GM23338 (cell line): ENCODE results near the gene CIITA.
"Not testable (repeated sequence)": the region's sequence is repeated elsewhere in the genome, so short reads cannot be mapped to it uniquely, and the experiment has no call there.

ENCODE experiments used
- CREB1 ChIP-seq: fragments of 250-450 bp; sonication (Bioruptor Pico); IDR thresholded peaks from 2 replicates; pipeline ENCODE4 v1.5.0; 2020; ENCODE audit warnings: low read depth, mild to moderate bottlenecking, moderate library complexity
- EZH2 ChIP-seq: fragments of 200-600 bp; sonication (generic); IDR thresholded peaks from one replicate; pipeline ENCODE4 v1.8.0; 2017; ENCODE audit warnings: antibody characterized with exemption, mild to moderate bottlenecking, low read depth; ENCODE audit not compliant: unreplicated experiment
- EZH2phosphoT487 ChIP-seq: fragments of 200-600 bp; sonication (generic); IDR thresholded peaks from one replicate; pipeline ENCODE4 v1.8.1; 2018; ENCODE audit warnings: antibody characterized with exemption; ENCODE audit not compliant: unreplicated experiment
- JUNB ChIP-seq: IDR thresholded peaks from one replicate; pipeline ENCODE4 v1.6.1; 2016; ENCODE audit warnings: antibody characterized with exemption; ENCODE audit not compliant: unreplicated experiment
- NANOG ChIP-seq: IDR thresholded peaks from 2 replicates; pipeline ENCODE4 v1.6.1; 2016; ENCODE audit warnings: antibody characterized with exemption, borderline replicate concordance
- POLR2AphosphoS5 ChIP-seq: IDR thresholded peaks from 2 replicates; pipeline ENCODE4 v1.6.1; 2016; ENCODE audit warnings: antibody characterized with exemption, low read depth
- STAT1 ChIP-seq: IDR thresholded peaks from one replicate; pipeline ENCODE4 v1.6.1; 2016; ENCODE audit warnings: antibody characterized with exemption; ENCODE audit not compliant: unreplicated experiment
- TF ChIP-seq, protein P1 (sequence below), 2 experiments: fragments of 200-600 bp in 1 of 2; sonication (generic) in 1 of 2; conservative IDR thresholded peaks; 2 replicates each; pipeline versions ENCODE4 v1.5.1 to v1.6.1; 2016 to 2017; ENCODE audit warnings: antibody characterized with exemption in 2 of 2, low read depth in 2 of 2, mild to moderate bottlenecking in 2 of 2, moderate library complexity in 1 of 2
- TF ChIP-seq, protein P2 (sequence below): IDR thresholded peaks from one replicate; pipeline ENCODE4 v1.6.1; 2018; ENCODE audit warnings: antibody characterized with exemption; ENCODE audit not compliant: unreplicated experiment
- TF ChIP-seq, protein P3 (sequence below): IDR thresholded peaks from 2 replicates; pipeline ENCODE4 v1.6.1; 2016; ENCODE audit warnings: antibody characterized with exemption

DNA sequence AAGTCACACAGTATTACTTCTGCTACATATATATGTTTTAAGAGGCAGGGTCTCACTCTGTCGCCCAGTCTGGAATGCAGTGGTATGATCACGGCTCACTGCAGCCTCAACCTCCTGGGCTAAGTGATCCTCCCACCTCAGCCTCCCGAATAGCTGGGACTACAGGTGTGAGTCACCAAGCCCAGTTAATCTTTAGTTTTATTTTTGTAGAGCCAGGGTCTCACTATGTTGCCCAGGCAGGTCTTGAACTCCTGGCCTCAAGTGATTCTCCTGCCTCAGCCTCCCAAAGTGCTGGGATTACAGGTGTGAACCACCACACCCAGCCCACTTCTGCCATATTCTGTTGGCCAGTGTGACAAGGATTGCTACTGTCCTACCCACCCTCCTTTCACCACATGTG is 48.3 kb downstream of the CIITA start:
- TF ChIP-seq, protein P1, sequence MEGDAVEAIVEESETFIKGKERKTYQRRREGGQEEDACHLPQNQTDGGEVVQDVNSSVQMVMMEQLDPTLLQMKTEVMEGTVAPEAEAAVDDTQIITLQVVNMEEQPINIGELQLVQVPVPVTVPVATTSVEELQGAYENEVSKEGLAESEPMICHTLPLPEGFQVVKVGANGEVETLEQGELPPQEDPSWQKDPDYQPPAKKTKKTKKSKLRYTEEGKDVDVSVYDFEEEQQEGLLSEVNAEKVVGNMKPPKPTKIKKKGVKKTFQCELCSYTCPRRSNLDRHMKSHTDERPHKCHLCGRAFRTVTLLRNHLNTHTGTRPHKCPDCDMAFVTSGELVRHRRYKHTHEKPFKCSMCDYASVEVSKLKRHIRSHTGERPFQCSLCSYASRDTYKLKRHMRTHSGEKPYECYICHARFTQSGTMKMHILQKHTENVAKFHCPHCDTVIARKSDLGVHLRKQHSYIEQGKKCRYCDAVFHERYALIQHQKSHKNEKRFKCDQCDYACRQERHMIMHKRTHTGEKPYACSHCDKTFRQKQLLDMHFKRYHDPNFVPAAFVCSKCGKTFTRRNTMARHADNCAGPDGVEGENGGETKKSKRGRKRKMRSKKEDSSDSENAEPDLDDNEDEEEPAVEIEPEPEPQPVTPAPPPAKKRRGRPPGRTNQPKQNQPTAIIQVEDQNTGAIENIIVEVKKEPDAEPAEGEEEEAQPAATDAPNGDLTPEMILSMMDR (conservative IDR thresholded peaks at IDR 0.05; ENCODE audit: low read depth in 2 of 2): not testable (repeated sequence)
- not testable (repeated sequence) for TF ChIP-seq POLR2AphosphoS5; EZH2; JUNB; CREB1 (CRISPR knock-in tag); EZH2phosphoT487; STAT1; NANOG
- TF ChIP-seq, protein P2, sequence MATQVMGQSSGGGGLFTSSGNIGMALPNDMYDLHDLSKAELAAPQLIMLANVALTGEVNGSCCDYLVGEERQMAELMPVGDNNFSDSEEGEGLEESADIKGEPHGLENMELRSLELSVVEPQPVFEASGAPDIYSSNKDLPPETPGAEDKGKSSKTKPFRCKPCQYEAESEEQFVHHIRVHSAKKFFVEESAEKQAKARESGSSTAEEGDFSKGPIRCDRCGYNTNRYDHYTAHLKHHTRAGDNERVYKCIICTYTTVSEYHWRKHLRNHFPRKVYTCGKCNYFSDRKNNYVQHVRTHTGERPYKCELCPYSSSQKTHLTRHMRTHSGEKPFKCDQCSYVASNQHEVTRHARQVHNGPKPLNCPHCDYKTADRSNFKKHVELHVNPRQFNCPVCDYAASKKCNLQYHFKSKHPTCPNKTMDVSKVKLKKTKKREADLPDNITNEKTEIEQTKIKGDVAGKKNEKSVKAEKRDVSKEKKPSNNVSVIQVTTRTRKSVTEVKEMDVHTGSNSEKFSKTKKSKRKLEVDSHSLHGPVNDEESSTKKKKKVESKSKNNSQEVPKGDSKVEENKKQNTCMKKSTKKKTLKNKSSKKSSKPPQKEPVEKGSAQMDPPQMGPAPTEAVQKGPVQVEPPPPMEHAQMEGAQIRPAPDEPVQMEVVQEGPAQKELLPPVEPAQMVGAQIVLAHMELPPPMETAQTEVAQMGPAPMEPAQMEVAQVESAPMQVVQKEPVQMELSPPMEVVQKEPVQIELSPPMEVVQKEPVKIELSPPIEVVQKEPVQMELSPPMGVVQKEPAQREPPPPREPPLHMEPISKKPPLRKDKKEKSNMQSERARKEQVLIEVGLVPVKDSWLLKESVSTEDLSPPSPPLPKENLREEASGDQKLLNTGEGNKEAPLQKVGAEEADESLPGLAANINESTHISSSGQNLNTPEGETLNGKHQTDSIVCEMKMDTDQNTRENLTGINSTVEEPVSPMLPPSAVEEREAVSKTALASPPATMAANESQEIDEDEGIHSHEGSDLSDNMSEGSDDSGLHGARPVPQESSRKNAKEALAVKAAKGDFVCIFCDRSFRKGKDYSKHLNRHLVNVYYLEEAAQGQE: not testable (repeated sequence)
- TF ChIP-seq, protein P3, sequence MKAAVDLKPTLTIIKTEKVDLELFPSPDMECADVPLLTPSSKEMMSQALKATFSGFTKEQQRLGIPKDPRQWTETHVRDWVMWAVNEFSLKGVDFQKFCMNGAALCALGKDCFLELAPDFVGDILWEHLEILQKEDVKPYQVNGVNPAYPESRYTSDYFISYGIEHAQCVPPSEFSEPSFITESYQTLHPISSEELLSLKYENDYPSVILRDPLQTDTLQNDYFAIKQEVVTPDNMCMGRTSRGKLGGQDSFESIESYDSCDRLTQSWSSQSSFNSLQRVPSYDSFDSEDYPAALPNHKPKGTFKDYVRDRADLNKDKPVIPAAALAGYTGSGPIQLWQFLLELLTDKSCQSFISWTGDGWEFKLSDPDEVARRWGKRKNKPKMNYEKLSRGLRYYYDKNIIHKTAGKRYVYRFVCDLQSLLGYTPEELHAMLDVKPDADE: not testable (repeated sequence)
